IMR-90 (cell line): ENCODE results near the gene GSDMA. TPM values are rescaled to one million over a fixed set of nuclear protein-coding genes. Genes with fewer than 3 reads are reported as not detected.

ENCODE experiments used
- ATAC-seq: fragments of 200-7000 bp; cut with Tn5 transposase; 2 replicates; pipeline ENCODE4 v1.9.1; 2020; ENCODE audit warnings: low read depth, mild to moderate bottlenecking, moderate library complexity
- BruUV-seq: library from RNA; stranded (reverse); fragments of 400-500 nt; replicated peaks from 2 replicates; lab custom pipeline; 2021; lab: Mats Ljungman, UMichigan
- CTCF ChIA-PET: fragments of 300-600 bp; formaldehyde crosslinking; extraction: SDS; loops from one replicate; lab custom pipeline; 2021; ENCODE audit warnings: antibody characterized with exemption; lab: Yijun Ruan, JAX
- POLR2A ChIA-PET: fragments of 300-600 bp; sonication (Branson Sonifier 250); formaldehyde crosslinking; loops from one replicate; lab custom pipeline; 2022; ENCODE audit warnings: antibody characterized with exemption; ENCODE audit not compliant: unreplicated experiment; lab: Charles Lee
- DNase-seq: peaks from one replicate; pipeline ENCODE4 v3.0.0; 2013
- H2AFZ ChIP-seq: replicated peaks from 2 replicates; pipeline ENCODE3; 2013; ENCODE audit warnings: low read length, mild to moderate bottlenecking; ENCODE audit not compliant: poor library complexity
- H2AK5ac ChIP-seq: 2 replicates; pipeline ENCODE4 v1.6.1; 2013; ENCODE audit warnings: low read depth, low read length, inconsistent platforms
- H2AK9ac ChIP-seq: replicated peaks from 2 replicates; pipeline ENCODE3; 2013; ENCODE audit warnings: mild to moderate bottlenecking, low read depth, low read length, moderate library complexity; ENCODE audit not compliant: poor library complexity
- H2BK120ac ChIP-seq: 2 replicates; pipeline ENCODE4 v1.6.1; 2013; ENCODE audit warnings: low read depth, low read length, inconsistent platforms
- H2BK15ac ChIP-seq: 3 replicates; pipeline ENCODE4 v1.6.1; 2013; ENCODE audit warnings: low read depth, low read length, inconsistent platforms
- H2BK20ac ChIP-seq: 2 replicates; pipeline ENCODE4 v1.6.1; 2013; ENCODE audit warnings: low read depth, mild to moderate bottlenecking, inconsistent platforms, low read length, moderate library complexity
- H2BK5ac ChIP-seq: 2 replicates; pipeline ENCODE4 v1.6.1; 2013; ENCODE audit warnings: mild to moderate bottlenecking, low read depth, low read length, inconsistent platforms; ENCODE audit not compliant: poor library complexity, severe bottlenecking
- H3K14ac ChIP-seq: replicated peaks from 2 replicates; pipeline ENCODE4 v1.6.1; 2013; ENCODE audit warnings: low read depth, low read length, inconsistent platforms
- H3K18ac ChIP-seq: 2 replicates; pipeline ENCODE4 v1.6.1; 2013; ENCODE audit warnings: low read depth, low read length, control low read depth
- H3K23ac ChIP-seq: 2 replicates; pipeline ENCODE4 v1.6.1; 2013; ENCODE audit warnings: low read depth, low read length, inconsistent platforms
- H3K27ac ChIP-seq: 2 replicates; pipeline ENCODE4 v1.5.1; 2013; ENCODE audit warnings: mild to moderate bottlenecking, control low read depth, low read length; ENCODE audit not compliant: insufficient read depth
- H3K27me3 ChIP-seq: 2 replicates; pipeline ENCODE4 v1.6.1; 2013; ENCODE audit warnings: low read length; ENCODE audit not compliant: control insufficient read depth, insufficient read depth
- H3K36me3 ChIP-seq: 2 replicates; pipeline ENCODE4 v1.6.1; 2013; ENCODE audit warnings: low read length, mixed read lengths; ENCODE audit not compliant: control insufficient read depth, insufficient read depth
- H3K4ac ChIP-seq: 2 replicates; pipeline ENCODE4 v1.6.1; 2013; ENCODE audit warnings: low read depth, low read length, inconsistent platforms
- H3K4me1 ChIP-seq: 2 replicates; pipeline ENCODE4 v1.6.1; 2013; ENCODE audit warnings: low read length, mixed read lengths; ENCODE audit not compliant: control insufficient read depth, insufficient read depth
- H3K4me2 ChIP-seq: 2 replicates; pipeline ENCODE4 v1.6.1; 2013; ENCODE audit warnings: low read depth, mild to moderate bottlenecking, control low read depth, low read length, moderate library complexity
- H3K4me3 ChIP-seq: 2 replicates; pipeline ENCODE4 v1.5.1; 2013; ENCODE audit warnings: low read depth, mild to moderate bottlenecking, control low read depth, low read length, moderate library complexity; ENCODE audit not compliant: insufficient read depth
- H3K56ac ChIP-seq: 2 replicates; pipeline ENCODE4 v1.6.1; 2013; ENCODE audit warnings: low read length, inconsistent platforms; ENCODE audit not compliant: insufficient read depth; ENCODE audit errors: extremely low read depth
- H3K79me1 ChIP-seq, 2 experiments: 2 replicates each; pipeline ENCODE4 v1.6.1; 2013; ENCODE audit warnings: low read length in 2 of 2, inconsistent platforms in 1 of 2, low read depth in 1 of 2
- H3K9ac ChIP-seq: 2 replicates; pipeline ENCODE4 v1.6.1; 2013; ENCODE audit warnings: low read depth, low read length, control low read depth
- H3K9me1 ChIP-seq: 2 replicates; pipeline ENCODE4 v1.6.1; 2013; ENCODE audit warnings: low read length, inconsistent platforms; ENCODE audit not compliant: insufficient read depth
- H3K9me3 ChIP-seq: 2 replicates; pipeline ENCODE4 v1.6.1; 2013; ENCODE audit warnings: low read length; ENCODE audit not compliant: control insufficient read depth, insufficient read depth
- H4K20me1 ChIP-seq: 2 replicates; pipeline ENCODE4 v1.6.1; 2013; ENCODE audit warnings: low read length, inconsistent platforms; ENCODE audit not compliant: insufficient read depth
- H4K5ac ChIP-seq: 2 replicates; pipeline ENCODE4 v1.6.1; 2013; ENCODE audit warnings: mild to moderate bottlenecking, low read depth, low read length, control low read depth
- H4K8ac ChIP-seq, 2 experiments: 2 replicates each; pipeline ENCODE4 v1.6.1; 2013; ENCODE audit warnings: low read depth in 2 of 2, low read length in 2 of 2, control low read depth in 1 of 2, inconsistent platforms in 1 of 2
- H4K91ac ChIP-seq: 2 replicates; pipeline ENCODE4 v1.6.1; 2013; ENCODE audit warnings: low read depth, low read length, inconsistent platforms; ENCODE audit not compliant: insufficient read depth
- CHD1 ChIP-seq: IDR thresholded peaks from 2 replicates; pipeline ENCODE4 v1.6.1; 2012; ENCODE audit warnings: low read depth, low read length, improper control_type of control experiment
- FOS ChIP-seq: fragments of 150-350 bp; IDR thresholded peaks from 2 replicates; pipeline ENCODE4 v1.6.1; 2016; ENCODE audit warnings: low read depth, low read length
- RAD21 ChIP-seq: IDR thresholded peaks from 2 replicates; pipeline ENCODE4 v1.6.1; 2012; ENCODE audit warnings: low read length, improper control_type of control experiment
- RCOR1 ChIP-seq: IDR thresholded peaks from 2 replicates; pipeline ENCODE4 v1.6.1; 2012; ENCODE audit warnings: mild to moderate bottlenecking, low read length, improper control_type of control experiment; ENCODE audit not compliant: insufficient replicate concordance
- SMC3 ChIP-seq: fragments of 150-350 bp; IDR thresholded peaks from 2 replicates; pipeline ENCODE4 v1.6.1; 2016; ENCODE audit warnings: low read depth, mild to moderate bottlenecking, antibody characterized with exemption, low read length, moderate library complexity
- WGBS, 2 experiments: methylation state at CpG; one replicate each; pipeline versions ENCODE4 v1.1.5 to v1.1.7; 2013; ENCODE audit warnings: missing lambda C conversion rate in 2 of 2; ENCODE audit not compliant: insufficient read length in 1 of 2; ENCODE audit errors: extremely low coverage in 2 of 2; 5-methylcytosine and 5-hydroxymethylcytosine counted together
- dilution Hi-C: fragments of 300-500 bp; cut with HindIII; formaldehyde crosslinking; loops from one replicate; pipeline ENCODE4 v1.14.3; 2018; ENCODE audit warnings: low sequenced_read_pairs; ENCODE audit not compliant: unreplicated experiment
- in situ Hi-C: fragments of 300-500 bp; cut with MboI; formaldehyde crosslinking; loops from 3 replicates; pipeline ENCODE4 v1.14.3; 2019; ENCODE audit warnings: low sequenced_read_pairs, inconsistent platforms, mixed read lengths
- intact Hi-C: fragments of 100-400 bp; cut with micrococcal nuclease; formaldehyde crosslinking; loops from 2 replicates; pipeline ENCODE4 v1.10.0; 2022
- polyA plus RNA-seq, 3 experiments: library from polyadenylated mRNA; depleted of rRNA; stranded (reverse); fragments of >200 nt; gene quantifications; 2 replicates each; pipeline ENCODE4 v1.2.3, GENCODE V29; 2012; ENCODE audit warnings: low replicate concordance in 1 of 3
- total RNA-seq: library from RNA; depleted of rRNA; stranded (reverse); fragments of >200 nt; gene quantifications from 2 replicates; pipeline ENCODE4 v1.2.3, GENCODE V29; 2012
- TF ChIP-seq, protein P1 (sequence below): conservative IDR thresholded peaks from 2 replicates; pipeline ENCODE4 v1.5.1; 2012; ENCODE audit warnings: mild to moderate bottlenecking, low read depth, low read length, improper control_type of control experiment
- TF ChIP-seq, protein P2 (sequence below): fragments of 150-350 bp; IDR thresholded peaks from 2 replicates; pipeline ENCODE4 v1.6.1; 2017; ENCODE audit warnings: mild to moderate bottlenecking, antibody characterized with exemption, low read length, low read depth

Gene GSDMA
- total and polyA plus RNA-seq, 2 of the 4 experiments (the other 2 are of a cell fraction): not detected

DNA sequence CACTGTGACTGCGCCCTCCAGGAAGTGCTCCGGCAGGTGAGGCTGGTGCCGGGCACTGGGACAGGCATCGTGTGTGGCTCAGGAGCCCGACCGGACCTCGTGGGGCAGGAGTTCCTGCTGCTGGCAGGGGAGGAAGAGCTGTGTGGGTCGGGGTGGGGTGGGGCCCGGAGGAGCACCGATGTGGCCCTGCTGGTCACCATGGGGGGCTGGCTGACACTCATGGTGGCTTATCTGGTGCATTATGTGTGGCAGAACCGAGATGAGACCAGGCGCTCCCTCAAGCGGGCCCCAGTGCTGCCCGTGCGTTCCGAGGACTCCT is 18.5 kb upstream of the GSDMA start:
- H3K9me3 ChIP-seq: no peaks in the 10 kb centered on the region
- no peak overlapping the region for H2BK5ac ChIP-seq
- no peak overlapping the region for H4K5ac ChIP-seq
- H3K14ac ChIP-seq: no peak overlapping the region
- no peak overlapping the region for H2AK5ac ChIP-seq
- H2BK20ac ChIP-seq: no peak overlapping the region
- no peaks in the 10 kb centered on the region for H3K36me3 ChIP-seq
- H3K4me3 ChIP-seq: no peak overlapping the region
- ATAC-seq: no peak
- no peak for DNase-seq
- peaks cover 4% of the 10 kb centered on the region for H3K4me1 ChIP-seq
- H2AK9ac ChIP-seq: no peak overlapping the region
- no peak overlapping the region for H2BK15ac ChIP-seq
- H2BK120ac ChIP-seq: no peak overlapping the region
- H4K20me1 ChIP-seq: no peaks in the 10 kb centered on the region; the same call in 1 of the 2 replicates
- WGBS, 2 experiments: 82% methylated on average over 7 of the region's 16 CpGs; no CpG with 5 or more reads in 1 of the 2 experiments
- H2AFZ ChIP-seq: no peak overlapping the region
- H3K9ac ChIP-seq: no peak overlapping the region
- BruUV-seq: no TSS peak
- H3K4ac ChIP-seq: no peak overlapping the region
- H3K9me1 ChIP-seq: peaks cover 5% of the 10 kb centered on the region
- H3K23ac ChIP-seq: no peak overlapping the region
- H3K27ac ChIP-seq: no peak overlapping the region
- intact Hi-C loops (no loop called here), in situ Hi-C loops (no loop called here), dilution Hi-C loops (no loop called here)
- TF ChIP-seq, protein P1, sequence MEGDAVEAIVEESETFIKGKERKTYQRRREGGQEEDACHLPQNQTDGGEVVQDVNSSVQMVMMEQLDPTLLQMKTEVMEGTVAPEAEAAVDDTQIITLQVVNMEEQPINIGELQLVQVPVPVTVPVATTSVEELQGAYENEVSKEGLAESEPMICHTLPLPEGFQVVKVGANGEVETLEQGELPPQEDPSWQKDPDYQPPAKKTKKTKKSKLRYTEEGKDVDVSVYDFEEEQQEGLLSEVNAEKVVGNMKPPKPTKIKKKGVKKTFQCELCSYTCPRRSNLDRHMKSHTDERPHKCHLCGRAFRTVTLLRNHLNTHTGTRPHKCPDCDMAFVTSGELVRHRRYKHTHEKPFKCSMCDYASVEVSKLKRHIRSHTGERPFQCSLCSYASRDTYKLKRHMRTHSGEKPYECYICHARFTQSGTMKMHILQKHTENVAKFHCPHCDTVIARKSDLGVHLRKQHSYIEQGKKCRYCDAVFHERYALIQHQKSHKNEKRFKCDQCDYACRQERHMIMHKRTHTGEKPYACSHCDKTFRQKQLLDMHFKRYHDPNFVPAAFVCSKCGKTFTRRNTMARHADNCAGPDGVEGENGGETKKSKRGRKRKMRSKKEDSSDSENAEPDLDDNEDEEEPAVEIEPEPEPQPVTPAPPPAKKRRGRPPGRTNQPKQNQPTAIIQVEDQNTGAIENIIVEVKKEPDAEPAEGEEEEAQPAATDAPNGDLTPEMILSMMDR: no peak
- TF ChIP-seq CHD1: no peak
- no peak for TF ChIP-seq FOS
- TF ChIP-seq RCOR1: no peak
- TF ChIP-seq, protein P2, sequence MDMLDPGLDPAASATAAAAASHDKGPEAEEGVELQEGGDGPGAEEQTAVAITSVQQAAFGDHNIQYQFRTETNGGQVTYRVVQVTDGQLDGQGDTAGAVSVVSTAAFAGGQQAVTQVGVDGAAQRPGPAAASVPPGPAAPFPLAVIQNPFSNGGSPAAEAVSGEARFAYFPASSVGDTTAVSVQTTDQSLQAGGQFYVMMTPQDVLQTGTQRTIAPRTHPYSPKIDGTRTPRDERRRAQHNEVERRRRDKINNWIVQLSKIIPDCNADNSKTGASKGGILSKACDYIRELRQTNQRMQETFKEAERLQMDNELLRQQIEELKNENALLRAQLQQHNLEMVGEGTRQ: no peak
- no peak for TF ChIP-seq RAD21
- TF ChIP-seq SMC3: no peak
- no peak overlapping the region for H4K91ac ChIP-seq
- ChIA-PET POLR2A (no interaction called here), CTCF (interaction anchor here (0.6 kb wide), 1 partner anchor 502 kb away, joined by 6 read pairs; no protein-coding TSS in a partner anchor)
- H3K56ac ChIP-seq: no peak overlapping the region
- H3K27me3 ChIP-seq: peaks cover 7% of the 10 kb centered on the region
- no peak overlapping the region for H3K4me2 ChIP-seq
- no peaks in the 10 kb centered on the region for H3K79me1 ChIP-seq
- H3K18ac ChIP-seq: no peak overlapping the region
- H4K8ac ChIP-seq: no peak overlapping the region
